Ureter (tissue), 1 donor: ENCODE measurements around the gene ITGB8. TPM values are rescaled to one million over a fixed set of nuclear protein-coding genes. Genes with fewer than 3 reads are reported as not detected.
"Not testable (repeated sequence)": the region's sequence is repeated elsewhere in the genome, so short reads cannot be mapped to it uniquely, and the experiment has no call there.

ENCODE experiments used
- DNase-seq: peaks from one replicate; pipeline ENCODE4 v3.0.0-alpha.2; 2020; ENCODE audit warnings: low spot score
- total RNA-seq: library from RNA; stranded (reverse); gene quantifications from one replicate; pipeline ENCODE4 v1.2.4, GENCODE V29; 2023
- donor health status: DM: yes; HTN: yes; CAD: no.

ITGB8 gene
- total RNA-seq, 1 donor from 2014 or later: 48.5 TPM

GRCh38 chr7:20381406-20382034 is 50.8 kb downstream of the ITGB8 start:
- DNase-seq: no peak

- DNase-seq: no peak
Observed at GRCh38 chr7:20383351-20383750, 52.7 kb downstream of the ITGB8 start.

GRCh38 chr7:20385126-20385525 is 54.4 kb downstream of the ITGB8 start:
- DNase-seq: no peak

GRCh38 chr7:20388084-20388483 is 57.4 kb downstream of the ITGB8 start:
- DNase-seq: no peak

GRCh38 chr7:20389192-20389591 is 58.5 kb downstream of the ITGB8 start:
- not testable (repeated sequence) for DNase-seq

- DNase-seq: no peak
Observed at GRCh38 chr7:20393021-20393610, 62.4 kb downstream of the ITGB8 start.

- DNase-seq: no peak
Observed at GRCh38 chr7:20393616-20394015, 62.9 kb downstream of the ITGB8 start.

GRCh38 chr7:20394284-20394683 is 63.6 kb downstream of the ITGB8 start:
- DNase-seq: no peak

- no peak for DNase-seq
Observed at GRCh38 chr7:20395104-20395503, 64.4 kb downstream of the ITGB8 start.

- DNase-seq: no peak
Observed at GRCh38 chr7:20395511-20395910, 64.8 kb downstream of the ITGB8 start.

GRCh38 chr7:20399521-20399920 is 68.8 kb downstream of the ITGB8 start:
- no peak for DNase-seq

- no peak for DNase-seq
Observed at GRCh38 chr7:20401861-20402746, 71.4 kb downstream of the ITGB8 start.

- no peak for DNase-seq
Observed at GRCh38 chr7:20402747-20403230, 72.1 kb downstream of the ITGB8 start.

- DNase-seq: no peak
Observed at GRCh38 chr7:20403331-20403730, 72.6 kb downstream of the ITGB8 start.

GRCh38 chr7:20404320-20404719 is 73.6 kb downstream of the ITGB8 start:
- DNase-seq: no peak

- DNase-seq: peak; percentile 48
Observed at GRCh38 chr7:20407585-20408466, 77.1 kb downstream of the ITGB8 start.

- no peak for DNase-seq
Observed at GRCh38 chr7:20408467-20408826, 77.7 kb downstream of the ITGB8 start.

- DNase-seq: no peak
Observed at GRCh38 chr7:20409961-20410360, 79.3 kb downstream of the ITGB8 start.

GRCh38 chr7:20411372-20411771 is 80.7 kb downstream of the ITGB8 start:
- DNase-seq: no peak

- DNase-seq: no peak
Observed at GRCh38 chr7:20412032-20412431, 81.3 kb downstream of the ITGB8 start.

- no peak for DNase-seq
Observed at GRCh38 chr7:20417260-20417659, 86.6 kb downstream of the ITGB8 start.
